Parathyroid adenoma (tissue), 2 donors: Measurements from ENCODE around the gene POP4.

Source experiments
- H2AFZ ChIP-seq: fragments of 300-600 bp; sonication (generic); one replicate; pipeline ENCODE4 v1.7.0; 2017; ENCODE audit warnings: antibody characterized with exemption, mild to moderate bottlenecking
- H3K27ac ChIP-seq: fragments of 300-600 bp; sonication (generic); one replicate; pipeline ENCODE4 v1.7.0; 2017
- H3K27me3 ChIP-seq: fragments of 300-600 bp; sonication (generic); one replicate; pipeline ENCODE4 v1.7.0; 2017; ENCODE audit warnings: low read length; ENCODE audit not compliant: control insufficient read depth, insufficient read depth
- H3K36me3 ChIP-seq: fragments of 300-600 bp; sonication (generic); one replicate; pipeline ENCODE4 v1.7.0; 2017; ENCODE audit warnings: low read length; ENCODE audit not compliant: control insufficient read depth, insufficient read depth
- H3K4me1 ChIP-seq: fragments of 300-600 bp; sonication (generic); one replicate; pipeline ENCODE4 v1.7.0; 2017; ENCODE audit warnings: control low read depth
- H3K4me2 ChIP-seq: fragments of 300-600 bp; sonication (generic); one replicate; pipeline ENCODE4 v1.7.0; 2017; ENCODE audit warnings: low read length
- H3K4me3 ChIP-seq: fragments of 300-600 bp; sonication (generic); one replicate; pipeline ENCODE4 v1.7.0; 2017; ENCODE audit warnings: low read depth, low read length
- H3K79me2 ChIP-seq: fragments of 300-600 bp; sonication (generic); one replicate; pipeline ENCODE4 v1.7.0; 2017; ENCODE audit warnings: control low read depth
- H3K9ac ChIP-seq: fragments of 300-600 bp; sonication (generic); one replicate; pipeline ENCODE4 v1.7.0; 2017; ENCODE audit warnings: mild to moderate bottlenecking
- H3K9me3 ChIP-seq: fragments of 300-600 bp; sonication (generic); one replicate; pipeline ENCODE4 v1.7.0; 2017; ENCODE audit warnings: low read length; ENCODE audit not compliant: control insufficient read depth
- TF ChIP-seq, protein P1 (sequence below): fragments of 300-600 bp; sonication (generic); IDR thresholded peaks from one replicate; pipeline ENCODE4 v1.7.0; 2017; ENCODE audit warnings: antibody characterized with exemption, mild to moderate bottlenecking
- donor health status: primary hyperparathyroidism.

The POP4 gene

DNA sequence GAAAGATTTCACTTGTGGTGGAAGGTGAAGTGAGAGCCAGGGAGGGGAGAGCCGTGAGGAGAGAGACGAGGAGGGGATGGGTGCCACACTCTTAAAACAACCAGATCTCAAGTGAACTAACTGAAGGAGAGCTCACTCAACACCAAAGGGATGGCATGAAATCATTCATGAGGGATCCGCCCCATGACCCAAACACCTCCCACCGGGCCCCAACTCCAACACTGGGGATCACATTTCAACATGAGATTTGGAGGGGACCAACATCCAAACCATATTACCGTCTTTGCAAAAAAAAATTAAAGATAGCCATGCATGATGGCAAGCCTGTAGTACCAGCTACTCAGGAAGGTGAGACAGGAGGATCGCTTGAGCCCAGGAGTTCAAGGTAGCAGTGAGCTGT, 34.9 kb upstream of the POP4 start:
- Histone ChIP-seq H3K27ac (no peak overlapping the region), H3K27me3 (no peaks in the 10 kb centered on the region), H3K9me3 (no peaks in the 10 kb centered on the region), H3K9ac (no peak overlapping the region), H3K36me3 (no peaks in the 10 kb centered on the region), H3K4me2 (no peak overlapping the region), H3K4me3 (no peak overlapping the region), H3K79me2 (no peaks in the 10 kb centered on the region), H2AFZ (no peak overlapping the region), H3K4me1 (no peaks in the 10 kb centered on the region)
- TF ChIP-seq, protein P1, sequence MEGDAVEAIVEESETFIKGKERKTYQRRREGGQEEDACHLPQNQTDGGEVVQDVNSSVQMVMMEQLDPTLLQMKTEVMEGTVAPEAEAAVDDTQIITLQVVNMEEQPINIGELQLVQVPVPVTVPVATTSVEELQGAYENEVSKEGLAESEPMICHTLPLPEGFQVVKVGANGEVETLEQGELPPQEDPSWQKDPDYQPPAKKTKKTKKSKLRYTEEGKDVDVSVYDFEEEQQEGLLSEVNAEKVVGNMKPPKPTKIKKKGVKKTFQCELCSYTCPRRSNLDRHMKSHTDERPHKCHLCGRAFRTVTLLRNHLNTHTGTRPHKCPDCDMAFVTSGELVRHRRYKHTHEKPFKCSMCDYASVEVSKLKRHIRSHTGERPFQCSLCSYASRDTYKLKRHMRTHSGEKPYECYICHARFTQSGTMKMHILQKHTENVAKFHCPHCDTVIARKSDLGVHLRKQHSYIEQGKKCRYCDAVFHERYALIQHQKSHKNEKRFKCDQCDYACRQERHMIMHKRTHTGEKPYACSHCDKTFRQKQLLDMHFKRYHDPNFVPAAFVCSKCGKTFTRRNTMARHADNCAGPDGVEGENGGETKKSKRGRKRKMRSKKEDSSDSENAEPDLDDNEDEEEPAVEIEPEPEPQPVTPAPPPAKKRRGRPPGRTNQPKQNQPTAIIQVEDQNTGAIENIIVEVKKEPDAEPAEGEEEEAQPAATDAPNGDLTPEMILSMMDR: no peak

DNA sequence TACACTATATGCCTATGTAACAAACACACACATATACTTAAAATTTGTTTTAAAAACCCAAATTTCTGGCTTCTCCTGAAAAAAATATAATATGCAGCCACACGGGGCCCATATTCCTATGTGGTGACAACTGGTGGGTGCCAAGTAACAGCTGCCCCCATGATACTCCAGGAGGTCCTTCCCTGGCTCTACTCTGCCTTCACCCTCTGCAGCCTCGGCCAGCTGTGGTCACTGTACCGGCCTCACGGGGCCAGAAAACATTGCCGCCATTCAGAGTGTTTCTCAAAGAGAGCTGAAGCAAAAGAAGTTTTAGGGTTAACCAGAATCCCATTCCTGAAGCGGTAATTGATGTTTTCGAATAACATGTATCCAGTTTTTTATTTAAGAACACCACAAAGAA, 32.6 kb upstream of the POP4 start:
- no peaks in the 10 kb centered on the region for H3K79me2 ChIP-seq
- no peaks in the 10 kb centered on the region for H3K4me1 ChIP-seq
- H3K9me3 ChIP-seq: no peaks in the 10 kb centered on the region
- no peak overlapping the region for H3K4me3 ChIP-seq
- no peaks in the 10 kb centered on the region for H3K36me3 ChIP-seq
- H3K4me2 ChIP-seq: no peak overlapping the region
- no peak overlapping the region for H2AFZ ChIP-seq
- TF ChIP-seq, protein P1: no peak
- no peak overlapping the region for H3K9ac ChIP-seq
- no peak overlapping the region for H3K27ac ChIP-seq
- no peaks in the 10 kb centered on the region for H3K27me3 ChIP-seq

DNA sequence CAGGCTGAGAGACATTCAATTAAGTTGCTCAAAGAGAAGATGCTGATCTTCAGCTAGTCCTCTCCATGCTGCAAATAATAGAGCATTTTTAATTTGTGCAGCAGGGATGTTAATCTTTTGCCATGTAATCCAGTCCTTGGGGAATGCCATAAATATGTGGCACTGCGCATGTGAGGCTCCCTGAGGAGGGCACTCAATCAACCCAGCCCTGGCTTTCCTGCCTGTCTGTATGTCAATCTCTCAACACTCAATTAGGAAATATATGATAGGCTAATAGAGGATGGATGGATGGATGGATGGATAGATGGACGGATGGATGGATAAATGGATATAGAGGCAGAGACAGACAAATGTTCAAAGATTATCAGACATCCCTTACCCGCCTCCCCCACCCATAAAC, 31.6 kb upstream of the POP4 start:
- Histone ChIP-seq H3K9ac (no peak overlapping the region), H3K9me3 (no peaks in the 10 kb centered on the region), H3K4me3 (no peak overlapping the region), H3K27me3 (no peaks in the 10 kb centered on the region), H3K27ac (no peak overlapping the region), H3K79me2 (no peaks in the 10 kb centered on the region), H3K4me2 (no peak overlapping the region), H3K36me3 (no peaks in the 10 kb centered on the region), H2AFZ (no peak overlapping the region), H3K4me1 (no peaks in the 10 kb centered on the region)
- TF ChIP-seq, protein P1: no peak

DNA sequence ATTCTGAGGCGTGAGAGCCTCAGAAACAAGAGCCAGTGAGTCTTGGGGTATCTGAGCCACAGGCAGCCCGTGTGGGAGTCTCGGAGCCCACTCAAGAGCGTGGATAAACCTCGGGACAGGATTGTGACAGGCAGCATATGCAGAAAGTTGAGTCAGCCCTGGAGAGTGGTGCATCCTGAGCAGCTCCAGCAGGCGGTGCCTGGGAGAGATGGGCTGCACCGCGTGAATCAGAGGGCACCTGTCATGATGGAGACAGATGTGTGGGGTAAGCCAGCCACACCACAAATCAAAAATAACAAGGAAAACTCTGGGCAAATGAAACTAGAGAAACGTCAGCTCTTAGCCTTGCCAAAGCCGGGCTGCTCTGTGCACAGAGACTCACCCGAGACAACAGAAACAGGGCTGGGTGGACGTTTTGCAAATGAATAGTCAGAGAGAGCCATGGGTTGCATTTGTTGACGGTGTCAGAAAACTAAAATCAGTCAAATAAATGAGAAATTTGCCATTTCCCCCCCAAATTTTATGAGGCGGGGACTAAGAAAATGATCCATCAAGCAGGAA, 30.0 kb upstream of the POP4 start:
- TF ChIP-seq, protein P1: no peak
- Histone ChIP-seq H3K4me1 (no peaks in the 10 kb centered on the region), H3K4me2 (no peak overlapping the region), H3K9me3 (no peaks in the 10 kb centered on the region), H3K27me3 (no peaks in the 10 kb centered on the region), H3K9ac (no peak overlapping the region), H3K79me2 (no peaks in the 10 kb centered on the region), H3K27ac (no peak overlapping the region), H3K4me3 (no peak overlapping the region), H3K36me3 (no peaks in the 10 kb centered on the region), H2AFZ (no peak overlapping the region)
